Heart left ventricle (tissue), 16 donors: Measurements from ENCODE around the gene CRACR2A. TPM values are rescaled to one million over a fixed set of nuclear protein-coding genes. Genes with fewer than 3 reads are reported as not detected.

Source experiments
- ATAC-seq, 4 donors: fragments of 200-7000 bp; cut with Tn5 transposase; one replicate each; pipeline ENCODE4 v1.9.1; 2020 to 2022; ENCODE audit warnings: moderate library complexity in 4 of 4, mild to moderate bottlenecking in 3 of 4, moderate number of reproducible peaks in 1 of 4
- DNase-seq, 5 donors: peaks; one replicate each; pipeline ENCODE4 v3.0.0-alpha.2; 2020
- H3K27ac ChIP-seq, 12 donors: fragments of 200-600 bp; sonication (generic) in 4 of 12; one replicate each; pipeline versions ENCODE4 v1.5.0 to v1.8.0; 2016 to 2022; ENCODE audit warnings: mild to moderate bottlenecking in 2 of 12
- H3K27me3 ChIP-seq, 9 donors: fragments of 200-600 bp; sonication (generic) in 2 of 9; one replicate each; pipeline versions ENCODE4 v1.5.1 to v1.8.0; 2016 to 2022; ENCODE audit warnings: mild to moderate bottlenecking in 3 of 9
- H3K36me3 ChIP-seq, 9 donors: fragments of 200-600 bp; sonication (generic) in 2 of 9; one replicate each; pipeline versions ENCODE4 v1.5.0 to v1.8.0; 2018 to 2022; ENCODE audit warnings: mild to moderate bottlenecking in 2 of 9
- H3K4me1 ChIP-seq, 12 donors: fragments of 200-600 bp; sonication (generic) in 4 of 12; one replicate each; pipeline versions ENCODE4 v1.5.0 to v1.8.0; 2016 to 2022; ENCODE audit warnings: mild to moderate bottlenecking in 3 of 12
- H3K4me3 ChIP-seq, 12 donors: fragments of 200-600 bp; sonication (generic) in 4 of 12; one replicate each; pipeline versions ENCODE4 v1.5.0 to v1.8.0; 2017 to 2022; ENCODE audit warnings: mild to moderate bottlenecking in 9 of 12, moderate library complexity in 4 of 12
- H3K9me3 ChIP-seq, 12 donors: fragments of 200-600 bp; sonication (generic) in 4 of 12; one replicate each; pipeline versions ENCODE4 v1.5.0 to v1.8.0; 2016 to 2022; ENCODE audit warnings: mild to moderate bottlenecking in 1 of 12
- CTCF ChIP-seq, 12 donors: fragments of 200-600 bp; sonication (generic) in 4 of 12; IDR thresholded peaks; one replicate each; pipeline versions ENCODE4 v1.5.0 to v1.8.0; 2018 to 2022; ENCODE audit warnings: antibody characterized with exemption in 12 of 12, mild to moderate bottlenecking in 5 of 12
- POLR2A ChIP-seq, 2 donors: fragments of 450-650 bp; IDR thresholded peaks; one replicate each; pipeline ENCODE4 v1.6.1; 2017; ENCODE audit warnings: antibody characterized with exemption in 2 of 2, mild to moderate bottlenecking in 2 of 2, moderate library complexity in 2 of 2
- WGBS, 4 donors: extraction: QIAGEN DNeasy Blood & Tissue Kit in 2 of 4; methylation state at CpG; one replicate each; pipeline versions ENCODE4 v1.1.5 to v1.1.7; 2013 to 2018; 5-methylcytosine and 5-hydroxymethylcytosine counted together
- intact Hi-C, 10 donors: fragments of 100-400 bp; cut with DNase I; formaldehyde crosslinking; loops; one replicate each; pipeline versions ENCODE4 v1.11.1 to v1.14.2; 2022
- polyA plus RNA-seq, 2 donors: library from polyadenylated mRNA; stranded (reverse); fragments of 200-250 nt; gene quantifications; one replicate each; pipeline ENCODE4 v1.2.3, GENCODE V29; 2013
- total RNA-seq, 9 donors: library from RNA; depleted of rRNA in 2 of 9; stranded (reverse); fragments of >200 nt in 2 of 9; fragmentation: NEBNext Ultra II Directional in 3 of 9; extraction: Animal tissue kit (Norgen Biotek cat#: 25700) in 3 of 9; gene quantifications; one replicate each; pipeline versions ENCODE4 v1.1.0 to v1.2.4, GENCODE V29; 2016 to 2023
- donor health status: ischemic (EF 13 %, LVEDD 7.1; RV severe dilation, severe dysfunction).
- donor health status: healthy with polysubstance abuse.
- donor health status: DM: no; HTN: yes; CAD: no.
- donor health status: DM: no; HTN: no; CAD: no.
- donor health status: ischemic (EF 25% LVEDD 6.9; RV normal size, moderate dysfunction).
- donor health status: ischemic (EF 25% LVEDD 5.7; RV mildly dilated, moderate dysfunction).
- donor health status: healthy.
- donor health status: DM: yes; HTN: yes; CAD: no.
- donor health status: ischemic (EF 35%, LVEDD 5.7; RV mildly dilated, moderate dysfunction).
- donor health status: nonischemic (EF 11% LVEDD 7.7; RV severe dilation, severe dysfunction).
- donor health status: DM: yes; HTN: yes; CAD: no.
- donor health status: PGD.
- donor health status: ischemic (EF 29% LVEDD 5.4; RV normal size, mild dysfunction).
- donor health status: nonischemic (EF 23%, LVEDD 6.1; RV moderate dilation, normal function).

Gene CRACR2A
- total and polyA plus RNA-seq, 11 donors, result 1.0 to 14.1 (median 4.7) TPM

GRCh38 chr12:3725388-3726115, 27.4 kb downstream of the CRACR2A start:
- TF ChIP-seq POLR2A (IDR thresholded peaks at IDR 0.05) (no peak), CTCF (IDR thresholded peaks at IDR 0.05) (no peak)
- ATAC-seq, result peak in 2 of 4 donors; percentile 46 to 49
- Histone ChIP-seq H3K36me3 (no peaks in the 10 kb centered on the region), H3K4me1 (peaks cover 0 to 32% (median 0%) of the 10 kb centered on the region in 12 donors), H3K27me3 (no peaks in the 10 kb centered on the region), H3K4me3 (no peak overlapping the region), H3K9me3 (no peaks in the 10 kb centered on the region), H3K27ac (peak overlapping the region in 1 of 12 donors; percentile 8)
- 76 to 82% (median 79%) methylated on average over 6 of the region's 6 CpGs for WGBS, 4 donors
- DNase-seq, result peak in 1 of 5 donors; percentile 41
- intact Hi-C loops, result no loop called here

- ATAC-seq (no peak), DNase-seq (no peak)
- TF ChIP-seq POLR2A (IDR thresholded peaks at IDR 0.05) (no peak), CTCF (IDR thresholded peaks at IDR 0.05) (no peak)
- intact Hi-C loops, result no loop called here
- Histone ChIP-seq H3K4me3 (no peak overlapping the region), H3K9me3 (no peaks in the 10 kb centered on the region), H3K27ac (no peak overlapping the region), H3K27me3 (no peaks in the 10 kb centered on the region), H3K4me1 (peaks cover 0 to 28% (median 0%) of the 10 kb centered on the region in 12 donors), H3K36me3 (no peaks in the 10 kb centered on the region)
- WGBS, 4 donors, result 90 to 94% (median 92%) methylated on average over 14 of the region's 14 CpGs
These were observed 28.7 kb downstream of the CRACR2A start for GRCh38 chr12:3723916-3724805.

GRCh38 chr12:3722368-3722767, 30.5 kb downstream of the CRACR2A start:
- Histone ChIP-seq H3K4me3 (no peak overlapping the region), H3K9me3 (no peaks in the 10 kb centered on the region), H3K4me1 (peaks cover 0 to 11% (median 0%) of the 10 kb centered on the region in 12 donors), H3K27me3 (no peaks in the 10 kb centered on the region), H3K27ac (no peak overlapping the region), H3K36me3 (no peaks in the 10 kb centered on the region)
- TF ChIP-seq CTCF (IDR thresholded peaks at IDR 0.05) (no peak), POLR2A (IDR thresholded peaks at IDR 0.05) (no peak)
- no peak for ATAC-seq
- 85 to 95% (median 87%) methylated on average over 6 of the region's 6 CpGs for WGBS, 4 donors
- no peak for DNase-seq
- intact Hi-C loops, result no loop called here

- Histone ChIP-seq H3K36me3 (no peaks in the 10 kb centered on the region), H3K4me1 (peaks cover 0 to 9% (median 0%) of the 10 kb centered on the region in 12 donors), H3K27ac (no peak overlapping the region), H3K27me3 (no peaks in the 10 kb centered on the region), H3K9me3 (no peaks in the 10 kb centered on the region), H3K4me3 (no peak overlapping the region)
- DNase-seq (no peak), ATAC-seq (no peak)
- intact Hi-C loops, result no loop called here
- 90 to 95% (median 92%) methylated on average over 4 of the region's 4 CpGs for WGBS, 4 donors
- TF ChIP-seq POLR2A (IDR thresholded peaks at IDR 0.05) (no peak), CTCF (IDR thresholded peaks at IDR 0.05) (no peak)
These were observed 32.1 kb downstream of the CRACR2A start for GRCh38 chr12:3720772-3721171.
